NCI-H2029 (cell line): ENCODE data around the gene KLF1.
A peak's percentile ranks its signal among the peaks of the same experiment; 100 is the strongest.
"Not testable (repeated sequence)": the region's sequence is repeated elsewhere in the genome, so short reads cannot be mapped to it uniquely, and the experiment has no call there.

Experiments used
- DNase-seq: peaks from one replicate; lab custom pipeline; 2025; lab: John Stamatoyannopoulos, UW

KLF1 gene

GRCh38 chr19:12886969-12887747 is at the start of gene KLF1:
KLF1 (minus strand) TSS chr19:12887201; CDS start chr19:12887140, 61 bp downstream.
- no peak for DNase-seq

DNA sequence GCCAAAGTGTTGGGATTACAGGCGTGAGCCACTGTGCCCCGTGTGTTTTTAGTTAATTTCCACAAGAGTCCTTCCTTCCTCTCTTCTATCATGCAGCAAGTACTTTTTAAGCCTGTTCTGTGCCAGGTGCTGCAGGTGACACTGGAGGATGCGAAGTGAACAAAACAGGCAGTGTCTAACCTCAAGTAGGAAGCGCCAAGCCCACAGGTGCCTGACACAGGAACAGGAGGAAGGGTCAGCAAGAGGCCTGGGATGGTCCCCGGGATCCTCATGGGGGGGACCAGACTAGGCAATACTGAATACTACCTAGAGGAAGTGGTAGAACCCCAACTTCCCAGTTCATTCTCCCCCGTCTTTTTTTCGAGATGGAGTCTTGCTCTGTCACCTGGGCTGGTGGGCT is 49.6 kb upstream of the KLF1 start:
- peak; percentile 39 for DNase-seq

DNA sequence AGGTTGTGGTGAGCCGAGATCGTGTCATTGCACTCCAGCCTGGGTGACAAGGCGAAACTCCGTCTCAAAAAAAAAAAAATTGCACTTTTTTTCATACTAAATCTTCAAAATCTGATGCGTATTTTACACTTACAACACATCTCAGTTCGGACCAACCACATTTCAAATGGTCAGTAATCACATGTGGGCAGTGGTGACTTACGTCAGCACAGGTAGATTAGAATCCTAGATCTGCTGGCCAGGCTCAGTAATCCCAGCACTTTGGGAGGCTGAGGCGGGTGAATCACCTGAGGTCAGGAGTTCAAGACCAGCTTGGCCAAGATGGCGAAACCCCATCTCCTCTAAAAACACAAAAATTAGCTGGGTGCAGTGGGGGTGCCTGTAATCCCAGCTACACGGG is 48.1 kb upstream of the KLF1 start:
- DNase-seq: no peak

DNA sequence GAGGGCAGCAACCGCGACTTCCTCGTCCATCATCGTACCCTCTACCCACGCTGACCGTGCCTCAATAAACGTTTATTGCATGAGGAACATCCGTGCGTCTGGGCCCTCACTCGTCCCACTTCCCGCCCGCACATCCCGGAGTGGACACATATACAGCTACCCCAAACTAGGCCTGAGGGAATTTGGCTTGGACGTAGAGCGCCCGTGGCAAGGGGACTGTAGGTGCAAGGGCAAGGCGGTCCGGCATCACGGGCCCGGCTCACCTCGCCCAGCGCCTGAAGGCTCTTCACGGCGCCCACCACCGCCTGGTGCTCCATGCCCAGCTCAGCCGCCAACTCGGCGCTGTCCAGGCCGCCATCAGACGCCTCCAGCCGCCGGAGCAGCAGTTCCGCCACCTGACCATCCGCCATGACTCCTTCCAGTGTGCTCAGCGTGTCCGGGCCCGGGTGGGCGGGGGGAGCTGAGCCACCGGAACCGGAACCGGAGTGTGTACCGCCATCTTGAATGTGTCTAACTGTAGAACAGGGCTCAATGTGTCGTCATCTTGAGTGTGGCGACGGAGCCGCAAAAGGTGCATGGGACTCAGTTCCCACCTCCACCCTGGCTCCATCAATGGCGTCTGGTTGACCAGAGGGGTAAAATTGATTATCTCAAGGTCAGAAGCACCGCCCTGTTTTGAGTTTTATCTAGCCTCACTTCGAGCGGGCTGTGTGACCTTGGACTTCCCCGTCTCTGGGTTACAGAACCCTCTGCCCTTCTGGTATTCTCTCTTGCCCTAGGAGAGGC is 46.5 kb upstream of the KLF1 start, which contains the start of gene FARSA:
TSS of gene FARSA (minus strand) at position 425 of the 786 bp plus-strand sequence. CDS start at position 410, 15 bp downstream.
- peak; percentile 94 for DNase-seq

GRCh38 chr19:12932392-12933286 is 45.6 kb upstream of the KLF1 start:
- no peak for DNase-seq

DNA sequence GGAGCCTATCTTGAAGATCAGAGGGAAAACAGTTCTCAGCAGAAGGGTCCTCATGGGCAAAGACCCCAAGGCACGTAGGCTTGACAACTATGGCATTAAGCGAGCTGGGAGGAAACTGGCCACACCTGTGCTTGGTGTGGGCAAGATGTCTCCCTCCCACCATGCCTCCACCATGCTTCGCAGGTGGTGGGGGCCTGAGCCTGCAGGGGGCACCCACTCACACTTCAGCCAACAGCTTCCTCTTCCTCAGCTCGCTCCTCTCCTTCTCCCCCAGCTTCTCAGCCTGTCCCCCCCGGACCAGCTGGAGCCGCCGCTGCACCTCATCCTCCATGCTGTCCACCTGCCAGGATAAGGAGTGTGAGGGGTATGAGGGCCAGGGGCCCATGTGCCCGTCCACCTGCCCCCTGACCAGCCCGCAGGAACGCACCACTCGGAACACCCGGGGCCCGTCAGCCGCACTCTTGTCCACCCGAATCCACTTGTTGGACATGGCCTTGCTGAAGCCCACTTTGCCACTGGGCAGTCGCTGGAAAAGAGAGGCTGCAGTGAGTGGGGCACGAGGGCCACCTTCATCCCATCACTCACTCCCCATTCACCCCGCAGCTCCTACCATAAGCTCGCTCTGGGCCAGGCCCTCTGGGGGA is 43.1 kb upstream of the KLF1 start:
- DNase-seq: no peak

DNA sequence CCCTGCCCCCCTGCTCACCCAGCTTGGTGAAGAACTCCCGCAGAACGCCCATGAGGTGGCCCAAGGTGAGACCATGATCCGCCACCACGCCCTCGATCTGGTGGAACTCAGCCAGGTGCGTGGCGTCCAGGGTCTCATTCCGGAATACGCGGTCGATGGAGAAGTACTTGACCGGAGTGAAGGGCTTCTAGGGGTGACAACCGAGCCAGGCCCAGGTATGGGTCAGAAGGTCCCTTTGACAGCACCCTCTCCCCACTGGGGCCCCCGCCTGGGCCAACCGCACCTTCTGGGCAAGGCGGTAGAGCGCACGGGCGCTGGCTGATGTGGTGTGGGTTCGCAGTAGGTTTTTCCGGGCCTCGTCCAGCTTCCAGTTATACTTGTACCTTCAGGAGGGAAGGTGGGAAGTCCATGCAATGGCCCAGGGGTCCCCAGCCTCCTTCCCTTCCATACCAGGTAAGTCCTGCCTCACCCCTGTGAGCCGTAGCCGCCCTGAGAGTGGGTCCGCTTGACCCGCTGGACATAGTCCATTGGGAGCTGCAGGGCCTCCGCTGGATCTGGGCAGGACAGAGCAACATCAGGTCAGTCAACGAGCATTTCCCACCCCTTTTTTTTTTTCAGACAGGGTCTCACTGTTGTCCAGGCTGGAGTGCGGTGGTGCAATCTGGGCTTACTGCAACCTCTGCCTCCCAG is 37.8 kb upstream of the KLF1 start:
- DNase-seq: no peak

GRCh38 chr19:12922959-12923358 is 36.0 kb upstream of the KLF1 start:
- no peak for DNase-seq

GRCh38 chr19:12921047-12921446 is 34.0 kb upstream of the KLF1 start:
- no peak for DNase-seq

DNA sequence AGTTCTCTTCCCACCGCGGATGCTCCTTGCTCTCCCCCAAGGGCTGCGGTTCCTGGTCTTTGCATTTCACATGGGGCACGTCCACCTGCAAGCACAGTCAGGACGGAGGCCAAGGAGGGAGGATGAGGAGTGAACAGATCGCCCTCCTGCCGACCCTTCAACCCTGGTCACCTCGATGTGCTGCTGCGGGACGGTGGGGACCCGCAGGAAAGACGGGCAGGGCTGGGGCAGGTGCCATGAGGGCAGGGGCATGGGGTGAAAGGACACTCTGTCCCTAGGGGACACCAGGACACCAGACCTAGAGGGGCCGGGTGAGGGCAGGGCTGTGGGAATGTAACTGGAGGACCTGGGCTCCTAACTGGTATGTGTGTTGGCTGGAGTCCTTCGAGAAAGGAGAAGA is 31.3 kb upstream of the KLF1 start:
- DNase-seq: no peak

DNA sequence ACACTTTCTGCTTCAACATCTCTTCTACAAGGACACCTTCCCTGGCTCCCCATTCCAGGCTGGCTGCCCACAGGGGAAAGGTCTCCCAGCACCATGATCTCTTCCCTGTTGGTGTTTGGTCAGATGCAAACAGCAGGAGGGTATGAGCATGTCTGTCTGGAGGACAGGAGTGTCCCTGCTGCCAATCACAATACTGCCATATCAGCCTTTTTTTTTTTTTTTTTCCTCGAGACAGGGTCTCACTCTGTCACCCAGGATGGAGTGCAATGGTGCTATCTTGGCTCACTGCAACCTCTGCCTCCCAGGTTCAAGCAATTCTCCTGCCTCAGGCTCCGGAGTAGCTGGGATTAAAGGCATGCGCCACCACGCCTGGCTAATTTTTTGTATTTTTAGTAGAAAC is 28.9 kb upstream of the KLF1 start:
- DNase-seq: not testable (repeated sequence)

GRCh38 chr19:12913851-12914690 is 27.1 kb upstream of the KLF1 start:
- DNase-seq: peak; percentile 82

DNA sequence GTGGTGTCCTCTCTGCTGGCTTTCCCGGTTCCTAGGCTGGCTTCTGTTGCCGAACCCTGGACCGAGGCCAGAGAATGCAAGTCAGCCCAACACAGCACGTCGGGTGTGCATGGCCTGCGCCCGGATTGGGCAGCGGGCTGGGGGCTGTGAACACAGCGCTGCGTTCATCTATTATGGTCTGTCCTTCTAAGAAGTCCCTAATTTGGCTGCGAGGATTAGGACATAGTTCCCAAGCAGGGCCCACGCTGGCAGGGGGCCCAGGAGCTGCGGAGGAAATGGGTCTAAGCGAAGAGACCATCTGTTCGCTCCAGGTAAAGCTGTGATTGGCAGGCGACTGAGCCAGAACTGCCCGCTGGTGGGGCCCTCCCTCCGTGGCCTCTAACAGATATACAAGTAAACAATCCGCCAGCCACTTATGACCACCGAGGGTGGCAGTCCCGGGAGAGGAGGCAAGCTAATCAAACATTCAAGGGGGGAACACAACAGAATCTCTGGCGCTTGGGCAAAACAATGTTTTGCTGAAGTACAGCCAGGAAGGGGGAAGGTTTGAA is 26.1 kb upstream of the KLF1 start:
- DNase-seq: peak; percentile 99

GRCh38 chr19:12912571-12912970 is 25.6 kb upstream of the KLF1 start:
- DNase-seq: peak; percentile 95

- DNase-seq: no peak
Observed at GRCh38 chr19:12907166-12907565, 20.2 kb upstream of the KLF1 start.

GRCh38 chr19:12899891-12900518 is 13.0 kb upstream of the KLF1 start:
- DNase-seq: no peak

GRCh38 chr19:12896460-12896859 is 9.5 kb upstream of the KLF1 start:
- no peak for DNase-seq

- DNase-seq: no peak
Observed at GRCh38 chr19:12893582-12893981, 6.6 kb upstream of the KLF1 start.

DNA sequence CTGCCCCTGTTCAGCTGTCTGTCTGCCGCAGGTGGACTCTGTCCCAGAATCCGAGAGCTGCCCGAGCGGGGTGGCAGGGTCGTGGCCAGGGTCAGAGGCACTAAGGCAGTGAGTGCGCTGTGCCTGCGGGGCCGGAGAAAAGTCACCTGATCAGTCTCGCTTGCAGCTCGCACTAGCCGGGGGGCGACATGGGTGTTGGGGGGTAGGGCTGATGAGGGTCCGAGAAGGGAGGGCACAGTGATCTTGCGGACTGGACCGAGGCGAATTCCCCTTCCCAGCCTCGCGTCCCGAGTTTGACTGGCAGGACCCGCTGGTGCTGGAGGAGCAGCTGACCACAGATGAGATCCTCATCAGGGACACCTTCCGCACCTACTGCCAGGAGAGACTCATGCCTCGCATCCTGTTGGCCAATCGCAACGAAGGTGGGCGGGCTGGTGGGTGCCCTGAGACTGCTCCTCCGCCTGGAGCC is 4.6 kb upstream of the KLF1 start:
- DNase-seq: no peak
